ENCODE data around the gene MSH5. TPM values are rescaled to one million over a fixed set of nuclear protein-coding genes. Genes with fewer than 3 reads are reported as not detected.

The MSH5 gene
- total and polyA plus RNA-seq, 2 of the 13 experiments (the other 11 are each of a cell fraction or from before 2014, with no cell fraction given): 10.2 to 38.7 TPM

- no peak for TF ChIP-seq SP140L (CRISPR knock-in tag; IDR thresholded peaks at IDR 0.05; ENCODE audit: borderline replicate concordance)
- no peak for TF ChIP-seq XRCC5 (optimal IDR thresholded peaks at IDR 0.05; ENCODE audit: low read length)
- TF ChIP-seq ZNF318 (CRISPR knock-in tag; IDR thresholded peaks at IDR 0.05): 0 out of 2 replicates have a peak, but pooled peaks have one; percentile 22
- TF ChIP-seq DNMT3B (CRISPR knock-in tag; conservative IDR thresholded peaks at IDR 0.05): no peak
- no peak for TF ChIP-seq ZNF775 (CRISPR knock-in tag; IDR thresholded peaks at IDR 0.05; ENCODE audit: borderline replicate concordance)
- TF ChIP-seq MAFF (IDR thresholded peaks at IDR 0.05; ENCODE audit: low read depth, low read length): no peak
- TF ChIP-seq ZBTB43 (CRISPR knock-in tag; conservative IDR thresholded peaks at IDR 0.05): no peak
- TF ChIP-seq MTA3 (CRISPR knock-in tag; IDR thresholded peaks at IDR 0.05): no peak
- TF ChIP-seq ZHX2 (IDR thresholded peaks at IDR 0.05; ENCODE audit: low read depth): peak; percentile 49; the same call in 1 of the 2 replicates
- no peak for TF ChIP-seq ZHX2 (CRISPR knock-in tag; IDR thresholded peaks at IDR 0.05; ENCODE audit: borderline replicate concordance)
- TF ChIP-seq MXD4 (CRISPR knock-in tag; IDR thresholded peaks at IDR 0.05): peak; percentile 73
- peak; percentile 82; the same call in 1 of the 2 replicates for TF ChIP-seq SRY (CRISPR knock-in tag; IDR thresholded peaks at IDR 0.05)
- peak; percentile 41; the same call in 1 of the 2 replicates for TF ChIP-seq ZNF232 (CRISPR knock-in tag; IDR thresholded peaks at IDR 0.05; ENCODE audit: borderline replicate concordance)
Observed at GRCh38 chr6:31736021-31736767, 3.6 kb upstream of the MSH5 start, which contains the start of gene CLIC1 (continued).

Data from HepG2 (cell line).